ENCODE data around the gene RAB6C.
"Not testable (repeated sequence)": the region's sequence is repeated elsewhere in the genome, so short reads cannot be mapped to it uniquely, and the experiment has no call there.

Gene RAB6C

DNA sequence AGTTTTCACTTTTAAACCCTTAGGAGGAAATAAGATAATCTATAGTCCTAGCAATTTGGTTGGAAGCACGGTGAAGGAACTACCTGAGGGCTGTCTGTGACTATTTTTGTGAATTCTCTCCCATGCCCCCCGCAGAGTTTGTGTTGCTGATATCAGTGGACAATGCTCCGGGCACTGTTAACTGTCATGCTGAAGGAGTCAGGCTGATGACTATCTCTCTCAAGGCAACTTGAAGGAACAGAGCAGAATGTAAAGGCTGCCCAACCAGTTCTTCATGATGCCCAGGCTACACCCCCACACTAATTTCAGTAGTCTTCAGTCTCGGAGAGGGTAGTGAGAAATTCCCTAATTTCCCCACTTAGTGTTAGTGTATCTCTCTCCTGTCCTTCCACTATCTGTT lies 21.6 kb upstream of the RAB6C start:
- no peak overlapping the region for H3K9ac ChIP-seq
- H3K36me3 ChIP-seq: no peaks in the 10 kb centered on the region
- H3K27ac ChIP-seq: no peak overlapping the region
- peaks cover 12% of the 10 kb centered on the region for H3K4me1 ChIP-seq
- H4K20me1 ChIP-seq: no peaks in the 10 kb centered on the region
- TF ChIP-seq Cebpa-rat (IDR thresholded peaks at IDR 0.05): no peak
- H3K4me3 ChIP-seq: no peak overlapping the region
- H3K9me3 ChIP-seq: no peaks in the 10 kb centered on the region
- H3K27me3 ChIP-seq: no peaks in the 10 kb centered on the region
- no peak overlapping the region for H3K4me2 ChIP-seq

DNA sequence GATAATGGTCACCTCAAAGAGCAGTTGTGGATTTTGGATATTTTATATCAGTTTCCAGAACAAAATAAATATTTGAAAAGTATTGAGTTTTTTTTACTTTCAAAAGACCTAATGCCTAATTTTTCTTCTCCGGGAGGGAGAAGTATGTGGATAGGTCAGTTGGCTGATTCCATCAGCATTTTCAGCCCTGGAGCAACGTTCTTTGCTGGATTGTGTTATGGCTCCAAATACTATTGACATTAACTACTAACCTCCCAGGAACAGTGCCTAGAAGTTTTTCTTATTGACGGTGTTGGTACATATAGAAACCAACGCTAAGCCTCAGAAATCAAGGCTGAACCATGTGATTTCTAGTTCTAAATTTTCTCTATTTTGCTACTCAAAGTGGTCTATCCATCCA lies 20.7 kb upstream of the RAB6C start:
- H3K4me3 ChIP-seq, H3K27ac ChIP-seq, H3K9me3 ChIP-seq, H3K9ac ChIP-seq, H4K20me1 ChIP-seq, H3K4me2 ChIP-seq, H3K27me3 ChIP-seq, H3K36me3 ChIP-seq: not testable (repeated sequence)
- H3K4me1 ChIP-seq: peaks cover 12% of the 10 kb centered on the region

DNA sequence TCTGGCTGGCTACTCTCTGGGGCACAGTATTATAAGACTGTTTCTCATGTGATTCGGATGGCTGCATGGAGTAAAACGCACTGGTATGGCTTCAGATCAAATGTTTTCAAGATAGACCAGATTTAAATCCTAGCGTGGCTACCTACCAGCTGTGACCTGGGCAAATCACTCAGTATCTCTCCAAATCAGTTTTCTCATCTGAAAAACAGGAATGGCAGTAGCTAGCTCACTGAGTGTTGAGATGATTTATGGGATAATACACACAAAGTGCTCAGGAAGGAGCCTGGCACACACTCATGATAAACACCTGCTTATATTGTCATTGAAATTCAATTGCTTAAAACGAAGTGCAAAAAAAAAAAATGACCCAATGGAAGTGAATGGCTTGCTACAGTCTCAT lies 10.9 kb upstream of the RAB6C start:
- H4K20me1 ChIP-seq, H3K9me3 ChIP-seq, H3K4me1 ChIP-seq, H3K4me2 ChIP-seq, H3K36me3 ChIP-seq, H3K4me3 ChIP-seq, H3K27me3 ChIP-seq, H3K9ac ChIP-seq, H3K27ac ChIP-seq: not testable (repeated sequence)

DNA sequence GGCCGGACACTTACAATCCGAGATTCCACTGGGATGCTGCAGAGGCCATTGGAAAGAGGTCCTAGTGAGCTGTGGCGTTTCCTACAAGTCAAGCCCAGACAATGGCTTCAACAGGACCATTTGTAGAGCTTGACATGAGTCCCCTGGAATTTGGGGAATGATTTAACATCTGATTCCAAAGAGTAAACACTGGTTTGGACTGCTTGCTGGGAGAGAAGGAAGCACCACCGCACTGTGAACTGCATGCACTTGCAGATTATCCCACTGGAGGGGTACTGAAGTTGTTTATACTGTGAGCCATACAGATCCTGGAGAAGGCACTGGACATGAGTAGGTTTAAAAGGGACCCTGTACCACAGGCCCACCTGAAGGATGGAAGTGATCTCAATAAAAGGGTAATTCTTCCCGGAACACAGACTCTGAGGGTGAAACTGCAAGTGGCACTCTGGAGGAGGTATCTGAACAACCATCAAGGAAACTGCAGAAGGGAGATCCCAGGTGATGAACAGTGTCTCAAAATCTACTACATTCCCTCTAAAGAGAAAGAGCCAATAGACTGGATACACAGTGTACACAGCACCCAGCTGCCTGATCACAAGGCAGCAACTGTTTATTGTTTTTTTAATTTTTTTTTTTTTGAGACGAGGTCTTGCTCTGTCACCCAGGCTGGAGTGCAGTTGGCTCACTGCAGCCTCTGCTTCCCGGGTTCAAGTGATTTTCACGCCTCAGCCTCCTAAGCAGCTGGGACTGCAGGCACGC lies 4.3 kb upstream of the RAB6C start:
- Histone ChIP-seq H3K9me3 (no peaks in the 10 kb centered on the region), H3K9ac (no peak overlapping the region), H3K27me3 (no peaks in the 10 kb centered on the region), H3K4me2 (no peak overlapping the region), H4K20me1 (no peaks in the 10 kb centered on the region), H3K4me3 (no peak overlapping the region), H3K4me1 (peaks cover 7% of the 10 kb centered on the region), H3K27ac (no peak overlapping the region), H3K36me3 (no peaks in the 10 kb centered on the region)
- no peak for TF ChIP-seq Cebpa-rat (IDR thresholded peaks at IDR 0.05)

DNA sequence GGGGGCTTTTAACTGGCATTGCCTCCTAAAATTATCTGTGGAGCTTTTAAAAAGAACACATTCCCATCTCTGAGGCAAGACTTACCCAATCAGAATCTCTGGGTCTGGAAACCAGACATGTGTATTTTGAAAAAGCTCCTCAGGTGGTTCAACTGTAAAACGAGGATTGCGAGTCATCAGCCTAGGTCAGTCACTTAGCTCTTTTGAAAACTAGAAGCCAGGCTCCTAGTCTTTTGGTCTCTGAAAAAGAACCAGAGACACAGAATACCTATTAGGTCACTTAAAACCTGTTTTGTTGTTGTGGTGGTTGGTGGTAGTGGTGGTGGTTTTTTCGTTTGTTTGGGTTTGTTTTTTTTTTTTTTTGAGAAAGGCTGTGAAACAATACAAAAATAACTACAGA lies 2.5 kb upstream of the RAB6C start:
- H3K9ac ChIP-seq, H3K4me1 ChIP-seq, H3K9me3 ChIP-seq, H3K4me2 ChIP-seq, H3K27me3 ChIP-seq, H3K4me3 ChIP-seq, H4K20me1 ChIP-seq, H3K27ac ChIP-seq, H3K36me3 ChIP-seq: not testable (repeated sequence)

DNA sequence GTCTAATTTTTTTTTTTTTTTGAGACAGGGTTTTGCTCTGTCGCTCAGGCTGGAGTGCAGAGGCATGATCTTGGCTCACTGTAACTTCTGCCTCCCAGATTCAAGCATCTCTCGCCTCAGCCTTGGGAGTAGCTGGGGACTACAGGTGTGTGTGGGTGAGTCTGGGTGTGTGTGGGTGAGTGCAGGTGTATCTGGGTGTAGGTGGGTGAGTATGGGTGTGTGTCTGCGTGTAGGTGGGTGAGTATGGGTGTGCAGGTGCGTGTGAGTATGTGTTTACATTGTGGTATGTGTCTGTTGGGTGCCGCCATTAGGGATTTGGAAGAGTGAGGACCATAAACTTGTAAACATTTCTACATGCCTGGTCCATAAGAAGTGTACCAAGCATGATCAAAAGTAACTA lies 1.5 kb upstream of the RAB6C start:
- no peak overlapping the region for H3K4me3 ChIP-seq

DNA sequence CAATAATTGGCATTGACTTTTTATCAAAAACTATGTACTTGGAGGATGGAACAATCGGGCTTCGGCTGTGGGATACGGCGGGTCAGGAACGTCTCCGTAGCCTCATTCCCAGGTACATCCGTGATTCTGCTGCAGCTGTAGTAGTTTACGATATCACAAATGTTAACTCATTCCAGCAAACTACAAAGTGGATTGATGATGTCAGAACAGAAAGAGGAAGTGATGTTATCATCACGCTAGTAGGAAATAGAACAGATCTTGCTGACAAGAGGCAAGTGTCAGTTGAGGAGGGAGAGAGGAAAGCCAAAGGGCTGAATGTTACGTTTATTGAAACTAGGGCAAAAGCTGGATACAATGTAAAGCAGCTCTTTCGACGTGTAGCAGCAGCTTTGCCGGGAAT lies 780 bp downstream of the RAB6C start:
- H3K9me3 ChIP-seq, H3K9ac ChIP-seq, H3K27ac ChIP-seq, H3K4me3 ChIP-seq, H3K4me2 ChIP-seq, H4K20me1 ChIP-seq, H3K27me3 ChIP-seq, H3K36me3 ChIP-seq, H3K4me1 ChIP-seq: not testable (repeated sequence)

More for the DNA sequence above, 1.5 kb upstream of the RAB6C start:
- Histone ChIP-seq H3K9me3 (no peaks in the 10 kb centered on the region), H3K27me3 (no peaks in the 10 kb centered on the region), H3K9ac (no peak overlapping the region), H3K36me3 (no peaks in the 10 kb centered on the region), H3K4me2 (no peak overlapping the region), H3K27ac (no peak overlapping the region), H3K4me1 (peaks cover 7% of the 10 kb centered on the region), H4K20me1 (no peaks in the 10 kb centered on the region)
- TF ChIP-seq Cebpa-rat (IDR thresholded peaks at IDR 0.05): no peak

DNA sequence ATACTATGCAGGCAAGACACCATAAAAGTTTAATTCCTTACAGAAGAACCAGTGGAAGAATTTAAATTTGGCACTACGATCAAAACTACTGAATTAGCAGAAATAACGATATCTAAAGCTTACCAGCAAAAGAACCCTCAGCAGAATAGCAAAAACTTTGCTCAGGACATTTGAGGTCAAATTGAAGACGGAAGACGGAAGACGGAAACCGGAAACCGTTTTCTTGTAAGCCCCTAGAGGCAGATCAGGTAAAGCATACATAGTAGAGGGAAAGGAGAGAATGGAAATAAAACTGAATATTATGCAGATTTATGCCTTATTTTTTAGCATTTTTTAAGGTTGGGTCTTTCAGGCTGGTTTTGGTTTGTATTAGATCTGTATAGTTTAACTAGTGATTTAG lies 2.2 kb downstream of the RAB6C start:
- H4K20me1 ChIP-seq, H3K4me2 ChIP-seq, H3K36me3 ChIP-seq, H3K27ac ChIP-seq, H3K4me3 ChIP-seq, H3K9ac ChIP-seq, H3K4me1 ChIP-seq, H3K27me3 ChIP-seq, H3K9me3 ChIP-seq: not testable (repeated sequence)

DNA sequence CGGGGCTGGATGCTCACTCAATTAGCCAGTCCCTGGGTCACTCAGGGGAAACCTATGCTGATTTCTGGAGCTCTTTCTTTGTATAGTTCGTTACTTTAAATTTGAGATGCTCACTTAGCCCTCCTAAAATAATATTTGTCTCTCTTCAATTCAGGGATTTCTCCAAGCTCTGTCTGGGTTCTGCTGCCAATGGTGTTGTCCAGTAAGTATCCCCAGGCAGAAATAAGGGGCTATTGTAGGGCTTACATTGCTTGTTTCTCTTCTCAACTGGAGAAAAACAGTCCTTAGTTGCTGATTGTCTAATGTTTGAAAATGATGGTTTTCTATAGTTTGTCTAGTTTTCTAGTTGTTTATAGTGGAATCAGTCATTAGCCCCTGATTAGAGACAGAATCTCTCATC lies 5.0 kb downstream of the RAB6C start:
- Histone ChIP-seq H3K9ac (no peak overlapping the region), H3K4me1 (peaks cover 5% of the 10 kb centered on the region), H3K27me3 (no peaks in the 10 kb centered on the region), H4K20me1 (no peaks in the 10 kb centered on the region), H3K4me3 (no peak overlapping the region), H3K27ac (no peak overlapping the region), H3K4me2 (no peak overlapping the region), H3K9me3 (no peaks in the 10 kb centered on the region), H3K36me3 (no peaks in the 10 kb centered on the region)
- no peak for TF ChIP-seq Cebpa-rat (IDR thresholded peaks at IDR 0.05)

DNA sequence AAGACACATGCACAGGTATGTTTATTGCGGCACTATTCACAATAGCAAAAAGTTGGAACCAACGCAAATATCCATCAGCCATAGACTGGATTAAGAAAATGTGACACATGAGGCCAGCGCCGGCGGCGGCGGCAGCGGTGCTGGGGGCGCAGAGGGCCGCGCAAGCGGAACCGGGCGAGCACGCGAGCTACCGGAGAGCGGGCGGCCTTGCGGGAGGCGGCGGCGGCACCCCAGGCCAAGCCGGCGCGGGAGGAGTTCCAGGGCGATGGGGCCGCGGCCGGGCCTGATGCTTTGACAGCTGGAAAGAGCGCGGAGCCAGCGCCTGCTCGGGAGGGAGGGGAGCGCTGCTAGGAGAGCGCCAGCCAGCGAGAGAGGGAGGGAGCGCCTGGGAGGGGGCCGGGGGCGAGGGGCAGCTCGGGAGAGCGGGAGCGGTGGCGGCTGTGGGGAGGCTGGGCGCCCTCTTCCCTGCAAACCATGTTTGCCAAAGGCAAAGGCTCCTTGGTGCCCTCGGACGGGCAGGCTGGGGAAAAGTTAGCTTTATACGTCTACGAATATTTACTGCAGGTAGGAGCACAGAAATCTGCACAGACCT lies 13.0 kb downstream of the RAB6C start:
- H3K4me1 ChIP-seq, H4K20me1 ChIP-seq, H3K36me3 ChIP-seq, H3K27ac ChIP-seq, H3K9me3 ChIP-seq, H3K27me3 ChIP-seq, H3K4me3 ChIP-seq, H3K9ac ChIP-seq, H3K4me2 ChIP-seq: not testable (repeated sequence)

DNA sequence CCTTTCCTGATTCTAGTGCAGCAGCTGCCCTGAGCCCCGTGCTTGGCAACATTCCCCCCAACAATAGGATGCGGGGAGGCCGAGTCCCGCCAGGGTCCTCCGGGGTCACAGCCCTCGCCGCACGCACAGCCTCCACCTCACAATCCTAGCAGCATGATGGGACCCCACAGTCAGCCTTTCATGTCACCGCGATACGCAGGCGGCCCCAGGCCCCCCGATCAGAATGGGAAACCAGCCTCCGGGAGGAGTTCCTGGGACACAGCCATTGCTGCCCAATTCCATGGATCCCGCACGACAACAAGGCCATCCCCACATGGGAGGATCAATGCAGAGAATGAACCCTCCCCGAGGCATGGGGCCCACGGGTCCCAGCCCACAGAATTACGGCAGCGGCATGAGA lies 13.7 kb downstream of the RAB6C start:
- not testable (repeated sequence) for H3K27me3 ChIP-seq, H3K4me3 ChIP-seq, H4K20me1 ChIP-seq, H3K27ac ChIP-seq, H3K4me1 ChIP-seq, H3K9me3 ChIP-seq, H3K4me2 ChIP-seq, H3K9ac ChIP-seq, H3K36me3 ChIP-seq

DNA sequence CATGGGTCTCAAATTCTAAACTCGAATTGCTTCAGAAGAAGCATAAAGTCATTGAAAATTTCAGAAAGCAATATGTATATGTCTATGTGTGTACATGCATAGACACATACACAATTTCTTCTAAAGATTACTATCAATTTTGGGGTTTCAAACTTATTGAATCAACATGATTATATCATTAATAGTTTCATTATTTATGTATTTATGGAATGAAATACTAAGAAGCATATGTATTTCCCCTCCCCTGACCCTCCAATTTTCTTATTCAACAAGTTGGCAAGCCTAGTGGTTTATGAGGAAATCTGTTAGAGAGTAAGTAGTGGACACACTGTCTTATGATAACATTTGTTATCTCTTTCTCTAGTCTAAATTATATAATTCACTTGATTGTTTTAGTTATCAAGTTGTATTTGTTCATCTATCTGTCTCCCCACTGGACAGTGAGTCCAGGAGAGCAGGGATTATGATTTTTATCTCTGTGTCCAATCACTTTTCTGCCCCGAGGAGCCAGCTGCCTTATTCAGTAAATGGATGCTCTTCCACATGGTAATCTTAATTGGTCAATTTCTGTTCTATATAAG lies 17.3 kb downstream of the RAB6C start:
- H3K9ac ChIP-seq, H3K4me3 ChIP-seq, H3K36me3 ChIP-seq, H3K27me3 ChIP-seq, H3K4me2 ChIP-seq, H3K9me3 ChIP-seq, H3K4me1 ChIP-seq, H4K20me1 ChIP-seq, H3K27ac ChIP-seq: not testable (repeated sequence)

DNA sequence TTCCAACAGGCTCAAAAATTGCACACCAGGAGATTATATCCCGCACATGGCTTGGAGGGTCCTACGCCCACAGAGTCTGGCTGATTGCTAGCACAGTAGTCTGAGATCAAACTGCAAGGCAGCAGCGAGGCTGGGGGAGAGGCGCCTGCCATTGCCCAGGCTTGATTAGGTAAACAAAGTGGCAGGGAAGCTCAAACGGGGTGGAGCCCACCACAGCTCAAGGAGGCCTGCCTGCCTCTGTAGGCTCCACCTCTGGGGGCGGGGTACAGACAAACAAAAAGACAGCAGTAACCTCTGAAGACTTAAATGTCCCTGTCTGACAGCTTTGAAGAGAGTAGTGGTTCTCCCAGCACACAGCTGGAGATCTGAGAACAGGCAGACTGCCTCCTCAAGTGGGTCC lies 19.3 kb downstream of the RAB6C start:
- not testable (repeated sequence) for H4K20me1 ChIP-seq, H3K27me3 ChIP-seq, H3K4me3 ChIP-seq

DNA sequence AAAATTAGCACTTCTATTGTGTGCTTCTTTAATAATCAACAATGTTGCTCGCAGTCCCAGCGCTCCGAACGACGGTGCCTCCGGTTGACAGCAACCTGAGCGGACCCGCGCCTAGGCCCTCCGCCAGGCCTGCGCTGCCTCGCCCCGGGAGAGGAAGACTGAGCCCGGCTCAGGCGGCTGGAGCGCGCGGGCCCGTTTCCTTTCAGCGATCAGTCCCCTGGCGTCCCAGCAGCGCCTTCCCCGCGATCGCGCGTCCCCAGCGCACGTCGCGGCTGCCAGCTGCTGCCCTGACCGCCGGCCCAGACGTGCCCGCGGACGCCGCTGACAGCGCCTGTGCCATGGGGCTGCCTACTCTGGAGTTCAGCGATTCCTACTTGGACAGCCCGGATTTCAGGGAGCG lies 26.4 kb downstream of the RAB6C start:
- not testable (repeated sequence) for H3K9ac ChIP-seq, H3K4me2 ChIP-seq, H3K27me3 ChIP-seq, H3K4me1 ChIP-seq, H3K27ac ChIP-seq, H3K9me3 ChIP-seq, H4K20me1 ChIP-seq, H3K36me3 ChIP-seq, H3K4me3 ChIP-seq

More for the DNA sequence above, 19.3 kb downstream of the RAB6C start:
- not testable (repeated sequence) for H3K4me1 ChIP-seq, H3K36me3 ChIP-seq, H3K9ac ChIP-seq, H3K4me2 ChIP-seq, H3K27ac ChIP-seq, H3K9me3 ChIP-seq

DNA sequence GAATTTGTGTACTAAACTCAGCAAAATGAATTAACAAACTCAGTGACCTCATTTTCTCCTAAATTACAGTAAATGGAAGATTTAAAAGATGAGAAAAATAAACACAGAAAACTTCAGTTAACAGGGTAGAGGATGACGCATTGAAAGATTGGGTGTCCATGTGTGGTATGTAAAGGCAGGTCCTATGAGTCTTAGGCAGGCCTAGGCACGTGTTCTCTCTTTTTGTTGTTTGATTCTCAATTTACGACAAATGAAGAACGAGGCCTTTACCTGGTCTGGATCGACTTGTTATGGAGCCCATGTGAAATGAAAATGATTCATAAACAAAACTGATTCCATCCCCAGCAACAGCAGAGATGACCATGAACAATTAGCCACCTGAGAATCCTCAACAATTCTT lies 37.2 kb downstream of the RAB6C start:
- H3K27ac ChIP-seq, H3K9ac ChIP-seq, H4K20me1 ChIP-seq: not testable (repeated sequence)

More for the DNA sequence above, 37.2 kb downstream of the RAB6C start:
- not testable (repeated sequence) for H3K4me1 ChIP-seq, H3K4me3 ChIP-seq, H3K27me3 ChIP-seq, H3K4me2 ChIP-seq, H3K36me3 ChIP-seq
- H3K9me3 ChIP-seq: peaks cover 25% of the 10 kb centered on the region

Data from BLaER1 (cell line).